ENCODE measurements around the gene ENOX2.
A peak's percentile ranks its signal among the peaks of the same experiment; 100 is the strongest.
"Not testable (repeated sequence)": the region's sequence is repeated elsewhere in the genome, so short reads cannot be mapped to it uniquely, and the experiment has no call there.

ENOX2 gene

DNA sequence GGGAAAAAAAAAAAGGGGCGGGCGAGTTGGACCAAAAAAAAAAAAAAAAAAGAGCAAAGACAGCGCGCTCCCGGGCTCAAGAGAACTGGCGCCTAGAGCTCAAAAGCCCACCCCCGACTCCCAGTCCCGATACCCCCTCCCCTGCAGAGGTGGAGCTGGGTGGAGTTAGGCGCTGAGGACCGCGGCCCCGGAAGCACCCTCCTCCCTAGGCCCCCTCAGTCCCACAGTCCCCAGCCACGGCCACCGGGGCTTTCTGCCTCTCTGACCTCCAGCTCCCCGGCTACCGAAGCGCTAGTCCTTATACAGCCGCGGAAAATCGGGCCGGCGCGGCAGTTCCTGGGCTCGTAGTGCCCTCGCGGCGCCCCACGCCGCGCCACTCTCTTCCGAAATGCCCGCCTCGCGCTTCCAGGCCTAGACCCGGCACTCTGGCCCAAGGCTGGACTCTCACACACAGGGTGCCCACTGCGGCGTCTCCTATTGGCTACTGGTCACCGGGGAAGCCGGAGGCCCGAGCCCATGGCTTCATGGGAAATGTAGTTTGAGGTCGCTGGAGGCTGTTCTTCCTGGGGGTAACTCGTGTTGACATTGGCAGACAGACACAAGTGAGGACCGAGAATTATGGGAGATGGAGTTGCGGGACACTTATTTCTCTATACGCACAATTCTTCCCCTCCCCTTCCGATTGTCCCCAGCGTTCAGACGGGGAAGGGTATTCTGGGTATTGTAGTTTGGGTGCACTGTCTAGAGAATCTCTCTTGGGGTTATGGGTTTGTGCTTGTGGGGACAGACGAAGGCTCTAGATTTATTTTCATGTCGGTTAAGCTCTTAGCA, at the start of gene ENOX2:
Gene ENOX2, minus strand, starts transcription at position 427 of the 831 bp plus-strand sequence. CDS start 199,993 bp downstream, outside the sequence.
- DNase-seq (ENCODE audit: low read depth): peak; percentile 95
- TF ChIP-seq, protein P1, sequence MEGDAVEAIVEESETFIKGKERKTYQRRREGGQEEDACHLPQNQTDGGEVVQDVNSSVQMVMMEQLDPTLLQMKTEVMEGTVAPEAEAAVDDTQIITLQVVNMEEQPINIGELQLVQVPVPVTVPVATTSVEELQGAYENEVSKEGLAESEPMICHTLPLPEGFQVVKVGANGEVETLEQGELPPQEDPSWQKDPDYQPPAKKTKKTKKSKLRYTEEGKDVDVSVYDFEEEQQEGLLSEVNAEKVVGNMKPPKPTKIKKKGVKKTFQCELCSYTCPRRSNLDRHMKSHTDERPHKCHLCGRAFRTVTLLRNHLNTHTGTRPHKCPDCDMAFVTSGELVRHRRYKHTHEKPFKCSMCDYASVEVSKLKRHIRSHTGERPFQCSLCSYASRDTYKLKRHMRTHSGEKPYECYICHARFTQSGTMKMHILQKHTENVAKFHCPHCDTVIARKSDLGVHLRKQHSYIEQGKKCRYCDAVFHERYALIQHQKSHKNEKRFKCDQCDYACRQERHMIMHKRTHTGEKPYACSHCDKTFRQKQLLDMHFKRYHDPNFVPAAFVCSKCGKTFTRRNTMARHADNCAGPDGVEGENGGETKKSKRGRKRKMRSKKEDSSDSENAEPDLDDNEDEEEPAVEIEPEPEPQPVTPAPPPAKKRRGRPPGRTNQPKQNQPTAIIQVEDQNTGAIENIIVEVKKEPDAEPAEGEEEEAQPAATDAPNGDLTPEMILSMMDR (IDR thresholded peaks at IDR 0.05; ENCODE audit: control insufficient read depth, extremely low read depth, insufficient read depth): no peak
- H3K4me3 ChIP-seq (ENCODE audit: low read depth, low read length): peak within 1 kb of the TSS; percentile 67

DNA sequence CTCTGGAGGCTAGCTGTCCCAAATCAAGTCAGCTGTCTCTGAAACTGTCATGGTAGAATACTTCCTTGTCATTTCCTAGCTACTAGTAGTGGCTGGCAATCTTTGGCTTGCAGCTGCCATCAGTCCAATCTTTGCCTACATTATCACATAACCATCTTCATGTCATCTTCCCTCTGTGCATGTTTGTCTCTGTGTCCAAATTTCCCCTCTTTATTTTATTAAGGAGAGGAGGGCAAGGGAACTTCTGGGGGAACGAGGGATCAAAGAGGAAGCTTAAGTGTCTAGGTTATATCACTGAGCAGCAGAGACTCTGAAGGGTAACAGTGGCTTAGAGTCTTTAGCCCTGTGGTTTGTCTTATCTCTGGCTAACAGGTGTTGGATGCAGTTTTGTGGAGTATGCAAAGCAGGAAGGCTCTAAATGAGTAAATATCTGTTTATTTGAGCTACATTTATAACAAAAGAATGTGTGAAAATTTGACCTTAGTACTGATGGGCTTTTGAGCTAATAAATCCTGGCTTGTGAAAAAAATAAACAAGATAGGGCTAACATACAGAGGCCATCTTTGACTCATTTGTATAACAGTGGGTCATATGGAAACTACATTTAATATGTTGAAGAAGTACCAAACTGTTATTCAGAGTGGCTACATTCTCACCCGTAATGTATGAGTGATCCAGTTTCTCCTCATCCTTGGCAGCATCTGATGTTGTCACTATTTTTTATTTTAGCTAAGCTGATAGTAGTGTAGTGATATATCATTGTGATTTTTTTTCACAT, 49.4 kb upstream of the ENOX2 start:
- H3K4me3 ChIP-seq (ENCODE audit: low read depth, low read length): no peak overlapping the region
- TF ChIP-seq, protein P1 (IDR thresholded peaks at IDR 0.05; ENCODE audit: control insufficient read depth, extremely low read depth, insufficient read depth): no peak
- DNase-seq (ENCODE audit: low read depth): no peak

DNA sequence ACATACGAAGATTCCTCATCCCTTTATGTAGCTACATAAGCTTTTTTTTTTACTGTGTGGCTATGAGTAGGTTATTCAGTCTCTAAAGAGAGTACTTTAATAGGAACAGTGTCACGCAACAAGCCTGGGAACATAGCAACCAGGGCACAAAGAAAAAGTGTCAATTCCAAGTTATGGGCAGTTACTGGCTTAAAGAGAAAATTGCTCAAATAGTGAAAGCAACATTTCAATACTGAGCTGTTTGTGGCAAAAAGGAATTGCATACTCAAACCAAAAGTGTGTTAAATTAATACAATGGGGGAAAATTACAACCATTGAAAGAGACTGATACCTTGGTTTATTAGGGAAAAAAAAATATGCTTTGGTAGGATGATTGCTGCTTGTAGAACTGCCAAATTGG, 41.2 kb upstream of the ENOX2 start:
- H3K4me3 ChIP-seq (ENCODE audit: low read depth, low read length): no peak overlapping the region
- TF ChIP-seq, protein P1 (IDR thresholded peaks at IDR 0.05; ENCODE audit: control insufficient read depth, extremely low read depth, insufficient read depth): no peak
- DNase-seq (ENCODE audit: low read depth): no peak

- no peak overlapping the region for H3K4me3 ChIP-seq (ENCODE audit: low read depth, low read length)
- TF ChIP-seq, protein P1 (IDR thresholded peaks at IDR 0.05; ENCODE audit: control insufficient read depth, extremely low read depth, insufficient read depth): no peak
- DNase-seq (ENCODE audit: low read depth): no peak
Measured at GRCh38 chrX:130937101-130937500, 34.1 kb upstream of the ENOX2 start.

- H3K4me3 ChIP-seq (ENCODE audit: low read depth, low read length): no peak overlapping the region
- TF ChIP-seq, protein P1 (IDR thresholded peaks at IDR 0.05; ENCODE audit: control insufficient read depth, extremely low read depth, insufficient read depth): no peak
- no peak for DNase-seq (ENCODE audit: low read depth)
Measured at GRCh38 chrX:130933358-130933757, 30.3 kb upstream of the ENOX2 start.

DNA sequence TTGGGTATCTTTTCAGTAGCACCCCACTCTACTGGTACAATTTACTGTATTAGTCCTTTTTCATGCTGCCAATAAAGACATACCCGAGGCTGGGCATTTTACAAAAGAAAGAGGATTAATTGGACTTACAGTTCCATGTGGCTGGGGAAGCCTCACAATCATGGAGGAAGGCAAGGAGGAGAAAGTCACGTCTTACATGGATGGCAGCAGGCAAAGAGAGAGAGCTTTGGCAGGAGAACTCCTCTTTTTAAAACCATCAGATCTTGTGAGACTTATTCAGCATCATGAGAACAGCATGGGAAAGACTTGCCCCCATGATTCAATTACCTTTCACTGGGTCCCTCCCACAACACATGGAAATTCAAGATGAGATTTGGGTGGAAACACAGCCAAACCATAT, 17.4 kb upstream of the ENOX2 start:
- not testable (repeated sequence) for DNase-seq (ENCODE audit: low read depth)

DNA sequence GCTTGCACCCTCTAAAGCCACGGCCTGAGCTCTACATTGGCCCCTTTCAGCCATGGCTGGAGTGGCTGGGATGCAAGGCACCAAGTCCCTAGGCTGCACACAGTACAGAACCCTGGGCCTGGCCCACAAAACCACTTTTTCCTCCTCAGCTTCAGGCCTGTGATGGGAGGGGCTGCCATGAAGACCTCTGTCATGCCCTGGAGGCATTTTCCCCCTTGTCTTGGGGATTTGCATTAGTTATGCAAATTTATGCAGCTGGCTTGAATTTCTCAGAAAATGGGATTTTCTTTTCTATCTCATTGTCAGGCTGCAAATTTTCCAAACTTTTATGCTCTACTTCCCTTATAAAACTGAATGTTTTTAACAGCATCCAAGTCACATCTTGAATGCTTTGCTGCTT, 16.7 kb upstream of the ENOX2 start:
- not testable (repeated sequence) for H3K4me3 ChIP-seq (ENCODE audit: low read depth, low read length); DNase-seq (ENCODE audit: low read depth)

More for the DNA sequence above, 17.4 kb upstream of the ENOX2 start:
- not testable (repeated sequence) for H3K4me3 ChIP-seq (ENCODE audit: low read depth, low read length)

DNA sequence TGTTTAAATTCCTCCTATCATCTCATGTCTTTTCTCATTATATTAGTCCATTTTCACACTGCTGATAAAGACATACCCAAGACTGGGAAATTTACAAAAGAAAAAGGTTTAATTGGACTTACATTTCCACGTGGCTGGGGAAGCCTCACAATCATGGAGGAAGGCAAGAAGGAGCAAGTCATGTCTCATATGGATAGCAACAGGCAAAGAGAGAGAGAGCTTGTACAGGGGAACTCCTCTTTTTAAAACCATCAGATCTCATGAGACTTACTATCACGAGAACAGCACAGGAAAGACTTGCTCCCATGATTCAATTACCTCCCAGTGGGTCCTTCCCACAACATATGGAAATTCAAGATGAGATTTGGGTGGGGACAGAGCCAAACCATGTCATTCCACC, 15.5 kb upstream of the ENOX2 start:
- not testable (repeated sequence) for DNase-seq (ENCODE audit: low read depth); H3K4me3 ChIP-seq (ENCODE audit: low read depth, low read length)
